SK-N-SH treated with all-trans-retinoic acid at 6 μM for 48 hours (cell line): ENCODE data around the gene KDM4C.

Source experiments
- ATAC-seq: fragments of 200-7000 bp; cut with Tn5 transposase; 3 replicates; pipeline ENCODE4 v1.9.1; 2020; ENCODE audit warnings: mild to moderate bottlenecking, moderate library complexity
- ARNTL ChIP-seq: fragments of 450-650 bp; formaldehyde crosslinking; IDR thresholded peaks from 2 replicates; pipeline ENCODE4 v1.5.0; 2020; ENCODE audit warnings: low read depth, mild to moderate bottlenecking, moderate library complexity, borderline replicate concordance
- BACH2 ChIP-seq: fragments of 250-450 bp; sonication (Bioruptor Pico); IDR thresholded peaks from 2 replicates; pipeline ENCODE4 v1.9.0; 2021; ENCODE audit warnings: mild to moderate bottlenecking, borderline replicate concordance
- CREB5 ChIP-seq: fragments of 250-450 bp; sonication (Bioruptor Pico); IDR thresholded peaks from 2 replicates; pipeline ENCODE4 v1.5.1; 2020; ENCODE audit warnings: low read depth, mild to moderate bottlenecking, moderate library complexity
- CSDC2 ChIP-seq: fragments of 250-450 bp; sonication (Bioruptor Pico); IDR thresholded peaks from 2 replicates; pipeline ENCODE4 v1.5.0; 2020; ENCODE audit warnings: mild to moderate bottlenecking, moderate library complexity
- ESRRG ChIP-seq: fragments of 250-450 bp; sonication (Bioruptor Pico); IDR thresholded peaks from 2 replicates; pipeline ENCODE4 v1.6.1; 2021; ENCODE audit warnings: mild to moderate bottlenecking
- GLIS3 ChIP-seq: fragments of 250-450 bp; sonication (Bioruptor Pico); IDR thresholded peaks from 2 replicates; pipeline ENCODE4 v1.5.0; 2020; ENCODE audit warnings: mild to moderate bottlenecking, moderate library complexity
- OSR1 ChIP-seq: fragments of 250-450 bp; sonication (Bioruptor Pico); IDR thresholded peaks from 2 replicates; pipeline ENCODE4 v1.8.0; 2022; ENCODE audit warnings: moderate library complexity, mild to moderate bottlenecking, inconsistent platforms
- PATZ1 ChIP-seq: fragments of 250-450 bp; sonication (Bioruptor Pico); IDR thresholded peaks from 2 replicates; pipeline ENCODE4 v1.8.0; 2020; ENCODE audit warnings: mild to moderate bottlenecking, moderate library complexity, borderline replicate concordance
- POU6F1 ChIP-seq: fragments of 250-450 bp; sonication (Bioruptor Pico); IDR thresholded peaks from 2 replicates; pipeline ENCODE4 v1.8.0; 2021; ENCODE audit warnings: low read depth, mild to moderate bottlenecking, moderate library complexity, borderline replicate concordance
- PPARA ChIP-seq: fragments of 250-450 bp; sonication (Bioruptor Pico); IDR thresholded peaks from 2 replicates; pipeline ENCODE4 v1.5.0; 2020; ENCODE audit warnings: mild to moderate bottlenecking, borderline replicate concordance
- RARB ChIP-seq: fragments of 250-450 bp; sonication (Bioruptor Pico); IDR thresholded peaks from 2 replicates; pipeline ENCODE4 v1.8.0; 2021; ENCODE audit warnings: mild to moderate bottlenecking, moderate library complexity
- SNAI2 ChIP-seq: fragments of 250-450 bp; sonication (Bioruptor Pico); IDR thresholded peaks from 2 replicates; pipeline ENCODE4 v1.5.0; 2020; ENCODE audit warnings: mild to moderate bottlenecking, moderate library complexity
- TCF4 ChIP-seq: fragments of 250-450 bp; sonication (Bioruptor Pico); IDR thresholded peaks from 2 replicates; pipeline ENCODE4 v1.8.0; 2021; ENCODE audit warnings: mild to moderate bottlenecking, moderate library complexity, borderline replicate concordance
- TOX ChIP-seq: fragments of 250-450 bp; sonication (Bioruptor Pico); IDR thresholded peaks from 2 replicates; pipeline ENCODE4 v1.8.0; 2021; ENCODE audit warnings: mild to moderate bottlenecking, moderate library complexity, borderline replicate concordance
- TSHZ2 ChIP-seq: fragments of 250-450 bp; sonication (Bioruptor Pico); IDR thresholded peaks from 2 replicates; pipeline ENCODE4 v1.5.0; 2020; ENCODE audit warnings: mild to moderate bottlenecking, moderate library complexity
- ZC3H10 ChIP-seq: fragments of 250-450 bp; sonication (Bioruptor Pico); IDR thresholded peaks from 2 replicates; pipeline ENCODE4 v1.5.1; 2021; ENCODE audit warnings: mild to moderate bottlenecking, moderate library complexity
- ZFP3 ChIP-seq: fragments of 250-450 bp; sonication (Bioruptor Pico); IDR thresholded peaks from 2 replicates; pipeline ENCODE4 v1.5.0; 2020; ENCODE audit warnings: mild to moderate bottlenecking, moderate library complexity
- ZFP30 ChIP-seq: fragments of 450-650 bp; formaldehyde crosslinking; IDR thresholded peaks from 2 replicates; pipeline ENCODE4 v1.5.0; 2022; ENCODE audit warnings: mild to moderate bottlenecking, moderate library complexity
- ZNF565 ChIP-seq: fragments of 450-650 bp; formaldehyde crosslinking; conservative IDR thresholded peaks from 2 replicates; pipeline ENCODE4 v1.5.0; 2020; ENCODE audit warnings: low read depth, mild to moderate bottlenecking, moderate library complexity
- ZNF70 ChIP-seq: fragments of 450-650 bp; formaldehyde crosslinking; IDR thresholded peaks from 2 replicates; pipeline ENCODE4 v1.5.0; 2020; ENCODE audit warnings: mild to moderate bottlenecking, moderate library complexity
- ZNF8 ChIP-seq: fragments of 450-650 bp; formaldehyde crosslinking; IDR thresholded peaks from 2 replicates; pipeline ENCODE4 v1.5.0; 2020; ENCODE audit warnings: mild to moderate bottlenecking, moderate library complexity

Gene KDM4C

GRCh38 chr9:7146582-7146981, 388.8 kb downstream of the KDM4C start:
- no peak for TF ChIP-seq TSHZ2 (CRISPR knock-in tag)
- TF ChIP-seq ARNTL (CRISPR knock-in tag), result no peak
- no peak for TF ChIP-seq PATZ1 (CRISPR knock-in tag)
- no peak for TF ChIP-seq GLIS3 (CRISPR knock-in tag)
- ATAC-seq, result peak; percentile 48

GRCh38 chr9:7147121-7148090, 389.6 kb downstream of the KDM4C start:
- TF ChIP-seq ZFP3 (CRISPR knock-in tag), result no peak
- no peak for TF ChIP-seq RARB
- no peak for TF ChIP-seq POU6F1 (CRISPR knock-in tag)
- TF ChIP-seq GLIS3 (CRISPR knock-in tag), result no peak
- TF ChIP-seq ZC3H10, result no peak
- no peak for TF ChIP-seq ZNF8 (CRISPR knock-in tag)
- TF ChIP-seq ZFP30 (CRISPR knock-in tag), result no peak
- no peak for ATAC-seq

GRCh38 chr9:7148243-7148765, 390.5 kb downstream of the KDM4C start:
- ATAC-seq, result no peak
- TF ChIP-seq ZFP3 (CRISPR knock-in tag) (no peak), CSDC2 (CRISPR knock-in tag) (no peak), ZFP30 (CRISPR knock-in tag) (no peak), ESRRG (no peak), TCF4 (no peak), ZNF8 (CRISPR knock-in tag) (no peak), ZNF70 (no peak), PATZ1 (CRISPR knock-in tag) (no peak), OSR1 (CRISPR knock-in tag) (no peak), CREB5 (CRISPR knock-in tag) (no peak), PPARA (no peak), RARB (no peak), ZNF565 (CRISPR knock-in tag) (no peak), SNAI2 (no peak), TSHZ2 (CRISPR knock-in tag) (no peak), ZC3H10 (no peak), TOX (CRISPR knock-in tag) (no peak), ARNTL (CRISPR knock-in tag) (no peak), GLIS3 (CRISPR knock-in tag) (no peak), BACH2 (no peak)
- TF ChIP-seq, all 23 proteins: peak for 0
